ENCODE measurements around the gene FERMT1. TPM values are rescaled to one million over a fixed set of nuclear protein-coding genes. Genes with fewer than 3 reads are reported as not detected.
"Not testable (repeated sequence)": the region's sequence is repeated elsewhere in the genome, so short reads cannot be mapped to it uniquely, and the experiment has no call there.

FERMT1 gene
- total RNA-seq, 1 donor from 2014 or later: 34.0 TPM

- ATAC-seq: no peak
These were observed 84.6 kb downstream of the FERMT1 start for GRCh38 chr20:6038256-6038655.

GRCh38 chr20:6037082-6037481, 85.7 kb downstream of the FERMT1 start:
- ATAC-seq: no peak

- ATAC-seq: no peak
These were observed 86.6 kb downstream of the FERMT1 start for GRCh38 chr20:6036213-6036612.

DNA sequence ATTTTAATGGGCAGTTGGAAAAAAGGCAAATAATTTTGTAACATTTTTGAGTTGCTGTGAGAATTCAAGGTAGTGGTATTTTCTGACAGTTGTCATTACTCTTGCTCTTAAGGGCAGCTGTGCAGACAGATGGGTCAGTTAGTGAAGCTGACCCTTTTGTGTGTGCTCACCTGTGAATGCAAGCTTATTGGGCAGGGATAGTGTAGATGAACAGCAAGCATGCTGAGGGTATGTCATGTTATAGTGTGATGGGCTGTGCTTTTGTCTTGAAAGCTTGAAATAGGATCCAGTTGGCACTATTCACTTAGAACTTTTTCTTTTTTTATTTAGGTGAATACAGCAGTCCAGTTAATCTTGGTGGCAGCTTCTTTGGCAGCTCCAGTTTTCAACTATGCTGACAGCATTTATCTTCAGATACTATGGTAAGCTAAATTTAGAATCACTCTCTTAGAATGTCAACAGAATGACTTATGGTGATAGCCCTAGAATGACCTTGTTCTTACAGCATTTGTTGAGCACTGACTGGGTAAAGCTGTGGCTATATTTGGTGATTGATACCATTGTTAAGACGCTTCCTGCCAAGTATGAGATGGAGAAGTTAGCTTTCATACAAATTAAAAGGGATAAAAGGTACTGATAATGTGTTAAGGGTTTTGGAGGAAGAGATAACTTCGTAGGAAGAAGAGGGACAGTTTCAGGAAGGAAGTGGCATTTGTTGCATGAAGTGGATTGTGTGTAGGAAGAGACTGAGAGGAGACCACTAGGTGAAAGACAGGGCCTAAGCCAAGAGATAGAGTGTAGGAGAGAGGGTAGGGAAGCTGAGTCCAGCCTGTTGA, 88.5 kb downstream of the FERMT1 start:
- ATAC-seq: no peak

DNA sequence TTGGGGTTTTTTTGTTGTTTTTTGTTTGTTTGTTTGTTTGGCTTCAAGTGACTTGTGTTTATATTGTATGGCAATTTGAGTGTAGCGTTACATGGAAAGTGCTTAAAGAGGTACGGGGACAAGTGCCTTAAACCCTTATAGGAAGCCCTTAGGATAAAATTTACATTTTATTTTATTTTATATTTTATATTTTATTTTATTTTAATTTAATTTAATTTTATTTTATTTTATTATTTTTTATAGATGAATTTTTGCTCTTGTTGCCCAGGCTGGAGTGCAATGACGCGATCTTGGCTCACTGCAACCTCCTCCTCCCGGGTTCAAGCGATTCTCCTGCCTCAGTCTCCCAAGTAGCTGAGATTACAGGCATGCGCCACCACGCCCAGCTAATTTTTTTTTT, 89.9 kb downstream of the FERMT1 start:
- ATAC-seq: not testable (repeated sequence)

DNA sequence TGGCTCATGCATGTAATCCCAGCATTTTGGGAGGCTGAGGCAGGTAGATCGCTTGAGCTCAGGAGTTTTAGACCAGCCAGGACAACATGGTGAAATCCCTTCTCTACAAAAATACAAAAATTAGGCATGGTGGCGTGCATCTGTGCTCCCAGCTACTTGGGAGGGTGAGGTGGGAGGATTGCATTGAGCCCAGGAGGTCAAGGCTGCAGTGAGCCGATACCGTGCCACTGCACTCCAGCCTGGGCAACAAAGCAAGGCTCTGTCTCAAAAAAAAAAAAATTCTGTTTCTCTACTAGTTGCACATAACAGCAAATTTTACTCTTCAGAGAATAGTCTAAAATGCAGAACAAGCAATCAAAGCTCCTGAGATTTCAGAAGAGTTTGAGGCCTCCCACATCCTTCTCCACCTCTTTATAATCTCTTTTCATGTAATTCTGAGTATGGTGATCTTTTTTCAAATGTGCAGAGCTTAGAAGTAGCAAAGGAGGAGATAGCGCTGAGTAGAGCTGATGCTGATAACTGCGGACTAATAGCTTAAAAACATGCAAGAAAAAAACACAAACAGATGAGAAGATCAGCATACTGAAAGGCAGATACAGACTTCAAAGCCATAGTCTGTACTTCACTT, 92.3 kb downstream of the FERMT1 start:
- ATAC-seq: no peak

GRCh38 chr20:6029538-6029937, 93.3 kb downstream of the FERMT1 start:
- ATAC-seq: no peak

GRCh38 chr20:6028818-6029217, 94.0 kb downstream of the FERMT1 start:
- ATAC-seq: no peak

GRCh38 chr20:6026051-6026450, 96.8 kb downstream of the FERMT1 start:
- no peak for ATAC-seq

Other genes starting within 250 kb of the FERMT1 start
- 0.12 TPM for gene CHGB, start 211.5 kb downstream of the FERMT1 start, total RNA-seq
- gene TRMT6, start 172.5 kb downstream of the FERMT1 start, total RNA-seq: 12.6 TPM
- gene MCM8, start 172.4 kb downstream of the FERMT1 start, total RNA-seq: 5.7 TPM
- gene CRLS1, start 116.9 kb downstream of the FERMT1 start, total RNA-seq: 21.4 TPM
- gene LRRN4, start 69.0 kb downstream of the FERMT1 start, total RNA-seq: not detected

Data from esophagus mucosa (tissue), 1 donor.